Measurements from ENCODE around the gene DENND2C.

GRCh38 chr1:114676115-114676514, 6.3 kb upstream of the DENND2C start:
- TF ChIP-seq, protein P1, sequence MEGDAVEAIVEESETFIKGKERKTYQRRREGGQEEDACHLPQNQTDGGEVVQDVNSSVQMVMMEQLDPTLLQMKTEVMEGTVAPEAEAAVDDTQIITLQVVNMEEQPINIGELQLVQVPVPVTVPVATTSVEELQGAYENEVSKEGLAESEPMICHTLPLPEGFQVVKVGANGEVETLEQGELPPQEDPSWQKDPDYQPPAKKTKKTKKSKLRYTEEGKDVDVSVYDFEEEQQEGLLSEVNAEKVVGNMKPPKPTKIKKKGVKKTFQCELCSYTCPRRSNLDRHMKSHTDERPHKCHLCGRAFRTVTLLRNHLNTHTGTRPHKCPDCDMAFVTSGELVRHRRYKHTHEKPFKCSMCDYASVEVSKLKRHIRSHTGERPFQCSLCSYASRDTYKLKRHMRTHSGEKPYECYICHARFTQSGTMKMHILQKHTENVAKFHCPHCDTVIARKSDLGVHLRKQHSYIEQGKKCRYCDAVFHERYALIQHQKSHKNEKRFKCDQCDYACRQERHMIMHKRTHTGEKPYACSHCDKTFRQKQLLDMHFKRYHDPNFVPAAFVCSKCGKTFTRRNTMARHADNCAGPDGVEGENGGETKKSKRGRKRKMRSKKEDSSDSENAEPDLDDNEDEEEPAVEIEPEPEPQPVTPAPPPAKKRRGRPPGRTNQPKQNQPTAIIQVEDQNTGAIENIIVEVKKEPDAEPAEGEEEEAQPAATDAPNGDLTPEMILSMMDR (conservative IDR thresholded peaks at IDR 0.05): no peak
- no peak for TF ChIP-seq EZH2 (IDR thresholded peaks at IDR 0.05; ENCODE audit: low read depth)

All from PC-9 (cell line).